Limb (tissue), 2 donors: ENCODE data around the gene VPS13A.
"Not testable (repeated sequence)": the region's sequence is repeated elsewhere in the genome, so short reads cannot be mapped to it uniquely, and the experiment has no call there.

Experiments used
- DNase-seq, 2 donors: peaks; one replicate each; pipeline ENCODE4 v3.0.0-alpha.2; 2016; ENCODE audit errors: extremely low spot score in 2 of 2

Gene VPS13A

GRCh38 chr9:77304543-77304942 lies 127.2 kb downstream of the VPS13A start:
- DNase-seq: no peak

GRCh38 chr9:77305622-77306400 lies 128.5 kb downstream of the VPS13A start:
- DNase-seq: no peak

GRCh38 chr9:77307166-77307565 lies 129.8 kb downstream of the VPS13A start:
- no peak for DNase-seq

GRCh38 chr9:77316058-77316457 lies 138.7 kb downstream of the VPS13A start:
- DNase-seq: no peak

GRCh38 chr9:77325058-77325457 lies 147.7 kb downstream of the VPS13A start:
- no peak for DNase-seq

GRCh38 chr9:77328102-77328501 lies 150.8 kb downstream of the VPS13A start:
- no peak for DNase-seq

- no peak for DNase-seq
These were observed 192.7 kb downstream of the VPS13A start for GRCh38 chr9:77370064-77370463.

GRCh38 chr9:77374266-77374665 lies 196.9 kb downstream of the VPS13A start:
- no peak for DNase-seq

- DNase-seq: no peak
These were observed 198.7 kb downstream of the VPS13A start for GRCh38 chr9:77375956-77376532.

GRCh38 chr9:77384406-77384805 lies 207.1 kb downstream of the VPS13A start:
- no peak for DNase-seq

GRCh38 chr9:77386187-77386586 lies 208.9 kb downstream of the VPS13A start:
- DNase-seq: no peak

GRCh38 chr9:77391834-77392233 lies 214.5 kb downstream of the VPS13A start:
- DNase-seq: no peak

GRCh38 chr9:77392328-77392727 lies 215.0 kb downstream of the VPS13A start:
- no peak for DNase-seq

GRCh38 chr9:77398581-77398980 lies 221.2 kb downstream of the VPS13A start:
- not testable (repeated sequence) for DNase-seq

GRCh38 chr9:77399964-77400363 lies 222.6 kb downstream of the VPS13A start:
- DNase-seq: no peak

- DNase-seq: no peak
These were observed 225.0 kb downstream of the VPS13A start for GRCh38 chr9:77402286-77402685.

GRCh38 chr9:77403239-77403638 lies 225.9 kb downstream of the VPS13A start:
- no peak for DNase-seq

- not testable (repeated sequence) for DNase-seq
These were observed 231.2 kb downstream of the VPS13A start for GRCh38 chr9:77408521-77408920.

GRCh38 chr9:77417566-77417965 lies 240.2 kb downstream of the VPS13A start:
- DNase-seq: no peak

- no peak for DNase-seq
These were observed 240.9 kb downstream of the VPS13A start for GRCh38 chr9:77418226-77418625.

- DNase-seq: no peak
These were observed 243.3 kb downstream of the VPS13A start for GRCh38 chr9:77420641-77421040.

GRCh38 chr9:77421506-77422265 lies 244.4 kb downstream of the VPS13A start:
- no peak for DNase-seq
